GM19035 (cell line): Measurements from ENCODE around the gene LYL1.

ENCODE experiments used
- ATAC-seq: cut with Tn5 transposase; IDR thresholded peaks from one replicate; pipeline ENCODE4 v1.9.1; 2021; ENCODE audit not compliant: unreplicated experiment

LYL1 gene

DNA sequence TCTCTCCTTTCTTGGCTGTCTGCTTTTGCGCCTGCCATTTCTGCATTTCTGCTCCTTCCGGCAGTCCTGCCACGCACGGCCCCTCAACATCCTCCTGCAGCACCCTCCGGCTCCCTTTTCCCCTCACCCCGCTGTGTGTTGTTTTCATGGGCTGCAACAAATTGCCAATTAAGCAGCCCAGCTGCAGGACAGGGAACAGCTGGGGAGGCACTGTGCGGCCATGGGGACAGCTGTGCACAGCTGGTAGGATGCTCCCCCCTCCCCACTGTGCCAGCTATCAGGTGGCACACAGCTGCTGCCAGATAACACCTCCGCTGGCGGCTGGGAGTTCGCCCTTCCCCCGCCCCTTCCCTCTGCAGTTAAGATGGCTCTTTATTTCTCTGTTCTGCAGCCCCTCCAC lies 25.4 kb downstream of the LYL1 start:
- ATAC-seq = no peak

GRCh38 chr19:13076787-13077186 lies 25.9 kb downstream of the LYL1 start:
- no peak for ATAC-seq

DNA sequence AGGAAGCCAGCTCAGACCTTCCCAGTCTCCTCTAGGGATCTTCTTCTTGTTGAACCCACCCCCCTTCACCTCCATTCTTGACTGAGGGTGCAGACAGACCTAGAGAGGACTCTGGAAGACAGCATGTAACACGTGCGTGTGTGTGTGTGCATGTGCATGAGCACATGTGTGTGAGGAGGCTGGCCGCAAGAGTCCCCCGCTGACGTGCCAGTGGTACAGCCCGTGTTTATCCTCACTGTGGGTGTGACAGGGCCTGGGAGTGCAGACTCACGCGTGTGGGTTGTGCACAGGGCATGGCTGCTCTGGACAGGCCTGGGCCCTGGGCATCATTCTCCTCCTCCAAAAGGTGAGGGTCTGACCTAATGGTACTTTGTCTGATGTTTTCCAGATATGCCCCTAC lies 26.3 kb downstream of the LYL1 start:
- no peak for ATAC-seq

- no peak for ATAC-seq
These were observed 28.3 kb downstream of the LYL1 start for GRCh38 chr19:13074378-13074777.

DNA sequence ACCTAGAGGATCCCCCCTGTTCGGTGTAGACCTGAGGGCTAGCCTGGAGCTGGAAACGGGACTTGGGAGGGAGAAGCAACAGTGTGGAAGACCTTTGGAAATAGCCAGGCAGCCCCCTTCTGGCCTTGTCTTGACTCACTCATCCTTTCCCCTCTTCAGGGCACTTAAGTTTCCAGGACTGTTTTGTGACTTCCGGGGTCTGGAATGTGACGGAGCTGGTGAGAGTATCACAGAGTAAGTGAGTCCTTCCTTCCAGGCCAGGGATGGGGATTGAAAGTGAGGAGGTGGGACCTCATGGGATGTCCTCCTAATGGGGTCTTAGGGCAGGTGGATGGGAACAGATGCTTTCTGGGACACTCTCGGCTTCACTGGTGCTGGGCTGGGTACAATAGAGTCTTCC lies 29.4 kb downstream of the LYL1 start:
- ATAC-seq = no peak

- no peak for ATAC-seq
These were observed 30.3 kb downstream of the LYL1 start for GRCh38 chr19:13072188-13072908.

DNA sequence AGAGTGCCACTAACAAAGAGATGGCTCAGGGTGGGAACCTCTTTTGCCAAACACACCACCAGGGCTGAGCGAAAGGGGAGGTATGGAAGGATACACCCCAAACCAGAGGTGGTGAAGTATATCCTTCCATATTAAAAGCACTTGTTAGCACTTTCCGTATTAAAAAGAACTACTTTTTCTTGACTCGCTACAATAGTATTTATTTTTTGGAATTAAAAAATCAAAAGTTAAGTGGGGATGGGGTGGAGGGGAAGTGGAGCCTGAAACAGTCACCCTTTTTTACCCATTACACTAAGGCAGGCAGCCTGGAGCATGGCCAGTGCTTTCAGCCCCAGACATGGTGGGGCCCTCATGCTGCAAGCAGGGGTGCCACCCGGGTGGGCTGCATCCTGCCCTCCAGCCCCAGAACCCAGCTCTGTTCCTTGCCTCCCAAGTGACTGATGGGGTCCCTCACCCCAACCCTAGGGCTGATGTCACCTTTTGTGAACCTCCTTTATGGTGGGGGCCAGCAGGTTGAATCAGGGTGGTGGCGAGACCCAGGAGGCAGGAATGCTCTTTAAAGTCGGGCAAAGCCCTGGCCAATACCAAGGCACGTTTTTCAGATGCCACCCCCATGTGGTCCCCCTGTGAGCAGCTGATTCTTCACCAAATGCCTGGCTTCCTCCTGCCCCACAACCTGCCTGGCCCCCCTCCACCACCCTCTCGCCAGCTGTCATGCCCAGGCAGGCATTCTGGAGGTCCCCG lies 31.0 kb downstream of the LYL1 start:
- ATAC-seq = no peak

DNA sequence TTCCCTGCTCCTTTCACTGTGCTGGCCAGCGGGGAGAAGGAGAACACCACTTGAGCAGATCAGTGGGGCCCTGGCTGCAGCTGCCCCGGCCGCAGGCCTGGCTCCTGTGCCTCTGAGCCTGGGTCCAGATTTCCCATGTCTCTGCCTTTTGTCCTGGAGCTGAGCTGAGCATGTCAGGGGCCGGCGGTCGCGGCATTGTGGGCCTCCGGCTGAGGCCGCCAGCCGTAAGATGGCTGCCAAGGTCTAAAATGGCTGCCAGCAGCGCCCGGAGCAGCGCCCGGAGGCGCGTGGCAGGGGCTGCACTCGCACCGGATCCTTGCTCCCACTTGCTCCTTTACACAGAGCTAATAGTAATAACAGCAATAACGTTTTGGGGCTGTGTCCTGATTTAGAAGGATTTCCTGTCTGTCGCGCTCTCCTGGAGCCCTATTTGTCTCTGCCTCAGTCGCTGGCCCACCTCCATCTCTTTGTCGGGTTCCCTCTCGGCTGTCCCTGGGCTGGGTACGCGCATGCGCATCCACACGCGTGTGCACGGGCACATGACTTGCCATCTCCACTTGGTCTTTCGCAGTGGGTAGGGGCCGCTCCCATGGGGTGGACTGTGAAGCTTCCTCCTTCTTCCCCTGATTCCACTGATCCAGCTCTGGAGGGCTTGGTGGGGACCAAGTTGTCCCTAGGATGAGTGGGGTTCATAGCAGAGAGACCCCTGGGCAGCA lies 32.1 kb downstream of the LYL1 start:
- no peak for ATAC-seq

DNA sequence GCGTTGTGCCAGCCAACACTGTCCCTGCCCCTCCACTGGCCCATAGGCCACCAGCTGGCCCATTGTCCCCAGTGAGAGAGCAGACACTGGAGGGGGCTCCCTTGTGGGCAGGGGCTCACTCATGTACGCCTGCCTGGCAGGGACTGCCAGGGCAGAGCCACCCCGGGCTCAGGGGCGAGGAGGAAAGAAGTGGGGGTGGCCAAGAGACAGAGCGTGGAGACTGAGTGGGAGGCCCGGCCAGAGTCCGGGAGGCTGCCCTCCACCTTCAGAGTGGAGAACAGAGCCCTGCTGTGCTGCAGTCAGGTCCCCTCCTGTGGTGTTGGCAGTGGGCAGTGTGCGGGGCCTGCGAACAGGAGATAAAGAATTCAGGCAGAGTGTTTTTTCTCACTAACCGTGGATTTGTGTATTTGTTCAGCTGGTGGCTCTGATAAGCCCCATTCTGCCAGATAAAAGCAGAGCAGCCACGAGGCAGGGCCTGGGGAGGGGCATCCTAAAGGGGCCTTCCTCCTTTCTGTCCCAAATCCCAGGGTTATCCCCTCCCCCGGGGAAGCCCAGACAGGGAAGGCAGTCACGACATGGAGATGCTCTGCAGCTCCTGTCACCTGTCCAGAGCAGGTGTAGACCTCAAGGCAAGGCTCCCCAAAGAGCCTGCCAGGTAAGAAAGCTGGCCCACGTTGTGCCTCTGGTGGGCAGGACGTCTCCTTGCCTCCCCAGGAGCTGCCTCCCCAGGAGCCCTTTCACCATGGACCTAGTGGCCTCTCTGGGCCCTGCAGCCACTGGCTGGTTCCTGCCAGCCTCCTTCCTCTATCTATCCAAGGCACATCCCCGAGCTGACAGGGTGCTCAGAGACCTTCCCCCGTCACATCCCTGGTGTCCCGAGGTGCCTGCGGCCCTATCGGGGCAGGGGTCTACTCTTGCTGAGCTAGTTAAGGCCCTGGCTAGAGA lies 33.0 kb downstream of the LYL1 start:
- no peak for ATAC-seq

DNA sequence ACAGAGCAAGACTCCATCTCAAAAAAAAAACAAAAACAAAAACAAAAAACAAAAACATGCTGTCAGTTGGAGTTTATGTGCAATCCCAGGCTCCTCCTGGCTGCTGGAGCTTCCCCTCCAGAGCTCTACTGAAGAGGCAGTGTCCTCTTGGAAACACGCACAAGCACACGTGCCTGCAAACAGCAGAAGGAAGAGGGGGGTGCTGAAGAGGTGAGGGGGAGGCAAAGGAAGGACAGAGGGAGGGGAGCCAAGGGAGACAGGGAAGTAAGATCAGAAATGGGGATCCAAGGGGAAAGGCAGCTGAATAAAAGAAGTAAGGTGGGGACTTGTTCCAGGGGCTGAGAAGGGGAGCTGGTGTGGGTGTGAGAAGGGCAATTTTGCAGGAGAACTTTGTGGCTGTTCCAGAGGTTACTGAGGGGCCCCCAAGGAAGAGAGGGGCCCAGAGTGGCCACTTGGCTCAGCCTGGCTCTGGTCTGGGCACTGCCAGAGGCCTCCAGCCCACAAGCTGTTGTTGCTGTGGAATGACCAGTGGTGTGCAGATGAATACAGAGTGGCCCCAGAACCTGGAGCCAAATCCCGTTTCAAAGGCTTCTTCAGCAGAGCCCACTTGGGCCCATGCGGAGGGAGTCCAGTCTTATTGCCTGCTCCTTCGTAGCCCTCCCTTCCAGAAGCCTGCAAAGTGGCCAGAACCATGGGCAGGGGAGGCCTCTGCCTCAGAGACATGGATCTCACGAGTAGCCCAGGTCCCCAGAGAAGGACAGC lies 34.4 kb downstream of the LYL1 start:
- ATAC-seq = no peak

GRCh38 chr19:13066933-13067807 lies 35.5 kb downstream of the LYL1 start:
- ATAC-seq = no peak

GRCh38 chr19:13066226-13066625 lies 36.4 kb downstream of the LYL1 start:
- no peak for ATAC-seq

- ATAC-seq = no peak
These were observed 38.6 kb downstream of the LYL1 start for GRCh38 chr19:13064092-13064489.

DNA sequence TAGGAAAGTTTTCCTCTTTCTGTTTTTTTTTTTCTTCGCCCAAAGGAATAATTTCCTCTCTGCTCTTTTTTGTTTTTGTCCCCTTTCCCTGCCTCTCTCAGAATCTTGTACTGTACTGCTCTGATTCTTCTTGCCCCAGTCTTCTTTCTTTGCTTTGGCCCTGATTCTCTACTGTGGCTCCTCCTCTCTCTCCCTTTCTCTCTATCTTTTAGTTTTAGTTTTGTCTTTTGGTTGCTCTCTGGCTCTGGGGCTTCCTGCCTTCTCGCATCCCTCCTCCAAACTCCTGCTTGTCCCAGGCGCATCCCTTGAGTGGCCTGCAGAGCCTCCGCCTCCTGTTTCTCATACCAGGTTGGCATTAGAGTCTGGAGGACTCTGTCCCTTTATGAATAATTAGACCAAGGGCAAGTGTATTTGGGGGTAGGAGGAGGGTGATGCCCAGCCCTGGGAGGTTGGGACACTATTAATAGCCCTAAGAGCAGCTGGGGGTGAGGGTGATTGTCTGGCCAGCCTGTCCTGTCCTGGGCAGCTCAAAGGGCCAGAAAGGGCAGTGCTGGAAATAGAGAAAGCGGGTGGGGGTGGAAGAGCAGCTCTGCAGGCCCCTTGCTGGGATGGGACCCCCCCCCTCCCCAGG lies 39.1 kb downstream of the LYL1 start:
- no peak for ATAC-seq

GRCh38 chr19:13062317-13062716 lies 40.3 kb downstream of the LYL1 start:
- ATAC-seq = no peak

DNA sequence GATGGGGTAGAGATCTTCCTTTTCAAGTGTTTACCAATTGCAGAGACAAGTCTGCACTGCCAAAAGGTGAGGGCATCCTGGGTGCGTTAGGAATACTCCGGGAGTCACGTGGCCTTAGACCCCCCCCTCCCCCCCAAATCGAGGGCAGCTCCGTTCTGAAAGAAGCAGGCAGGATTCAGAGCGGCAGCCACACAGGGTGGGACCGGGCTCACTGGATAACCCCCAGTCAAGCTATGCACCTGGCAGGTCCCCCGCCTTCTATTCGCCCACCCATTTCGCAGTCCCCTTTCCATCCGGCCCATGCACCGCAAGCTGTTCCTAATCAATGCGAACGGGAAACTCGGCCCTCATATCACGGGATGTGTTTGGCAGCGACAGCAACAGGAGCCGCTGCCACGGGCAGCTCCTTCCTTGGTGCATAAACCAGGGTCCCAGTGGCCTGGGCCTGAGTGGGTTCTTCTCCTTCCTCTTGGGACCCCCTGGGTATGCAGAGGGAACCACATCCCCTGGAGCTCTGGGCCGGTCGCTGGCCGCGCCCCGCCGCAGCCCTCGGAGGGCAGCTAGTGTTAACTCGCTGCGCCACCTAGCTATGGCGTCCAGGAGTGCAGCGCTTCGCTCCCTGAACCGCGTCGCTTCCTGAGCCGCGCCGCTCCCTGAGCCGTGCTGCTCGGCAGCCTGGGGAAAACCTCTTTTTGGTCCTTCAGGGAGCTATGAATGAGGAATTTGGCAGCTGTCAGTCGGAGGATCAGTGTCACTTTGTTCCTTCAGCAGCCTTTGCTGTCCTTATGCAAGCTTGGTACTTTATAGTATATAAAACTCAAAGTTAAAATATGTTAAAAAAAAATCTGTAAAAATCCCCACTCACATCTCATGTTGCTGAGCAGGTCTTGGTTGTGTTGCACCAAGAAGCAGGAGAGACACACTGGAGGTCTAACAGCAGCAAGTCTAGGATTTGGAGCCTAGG lies 41.4 kb downstream of the LYL1 start:
- ATAC-seq = no peak

GRCh38 chr19:13060233-13060963 lies 42.3 kb downstream of the LYL1 start:
- ATAC-seq = no peak
